ENCODE results near the gene BRD4. TPM values are rescaled to one million over a fixed set of nuclear protein-coding genes. Genes with fewer than 3 reads are reported as not detected.

The BRD4 gene
- total and polyA plus RNA-seq, 10 of the 15 experiments (the other 5 are each of a cell fraction or from before 2014, with no cell fraction given): 5.3 to 84.4 (median 11.8) TPM

DNA sequence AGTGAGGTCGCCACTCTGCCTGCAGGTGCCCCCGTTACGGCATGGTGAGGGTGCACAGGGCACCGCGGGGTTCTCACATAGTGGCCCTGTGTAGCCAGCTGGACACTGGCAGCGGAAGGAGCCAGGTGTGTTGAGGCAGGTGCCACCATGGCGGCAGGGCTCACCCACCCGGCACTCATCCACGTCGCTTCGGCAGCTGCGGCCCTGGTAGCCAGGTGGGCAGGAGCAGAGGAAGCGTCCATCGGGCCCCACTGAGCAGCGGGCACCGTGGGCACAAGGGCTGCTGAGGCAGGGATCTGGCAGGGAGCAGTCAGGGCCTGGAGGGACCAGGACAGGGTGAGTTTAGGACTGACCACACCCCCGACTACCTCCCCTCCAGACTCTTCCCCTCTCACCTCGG lies 140.4 kb downstream of the BRD4 start:
- no peaks in the 10 kb centered on the region for H3K79me2 ChIP-seq (ENCODE audit: control insufficient read depth, insufficient read depth, low read length)
- no peak overlapping the region for H3K9ac ChIP-seq (ENCODE audit: control insufficient read depth, insufficient read depth, low read length)
- no peak for TF ChIP-seq EGR1 (IDR thresholded peaks at IDR 0.05; ENCODE audit: borderline replicate concordance in 1 of 2, low read depth in 2 of 2, low read length in 2 of 2)
- no peak for TF ChIP-seq TAF1 (IDR thresholded peaks at IDR 0.05; ENCODE audit: borderline replicate concordance, low read depth, low read length)
- TF ChIP-seq TARDBP (IDR thresholded peaks at IDR 0.05; ENCODE audit: borderline replicate concordance): no peak
- no peak for TF ChIP-seq ZBTB4 (CRISPR knock-in tag; IDR thresholded peaks at IDR 0.05)
- no peak for TF ChIP-seq CHD2 (IDR thresholded peaks at IDR 0.05; ENCODE audit: borderline replicate concordance, low read depth, low read length)
- TF ChIP-seq, protein P1, sequence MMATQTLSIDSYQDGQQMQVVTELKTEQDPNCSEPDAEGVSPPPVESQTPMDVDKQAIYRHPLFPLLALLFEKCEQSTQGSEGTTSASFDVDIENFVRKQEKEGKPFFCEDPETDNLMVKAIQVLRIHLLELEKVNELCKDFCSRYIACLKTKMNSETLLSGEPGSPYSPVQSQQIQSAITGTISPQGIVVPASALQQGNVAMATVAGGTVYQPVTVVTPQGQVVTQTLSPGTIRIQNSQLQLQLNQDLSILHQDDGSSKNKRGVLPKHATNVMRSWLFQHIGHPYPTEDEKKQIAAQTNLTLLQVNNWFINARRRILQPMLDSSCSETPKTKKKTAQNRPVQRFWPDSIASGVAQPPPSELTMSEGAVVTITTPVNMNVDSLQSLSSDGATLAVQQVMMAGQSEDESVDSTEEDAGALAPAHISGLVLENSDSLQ (IDR thresholded peaks at IDR 0.05): no peak
- no peak for TF ChIP-seq CBX3 (IDR thresholded peaks at IDR 0.05; ENCODE audit: borderline replicate concordance, low read depth)
- TF ChIP-seq, protein P2, sequence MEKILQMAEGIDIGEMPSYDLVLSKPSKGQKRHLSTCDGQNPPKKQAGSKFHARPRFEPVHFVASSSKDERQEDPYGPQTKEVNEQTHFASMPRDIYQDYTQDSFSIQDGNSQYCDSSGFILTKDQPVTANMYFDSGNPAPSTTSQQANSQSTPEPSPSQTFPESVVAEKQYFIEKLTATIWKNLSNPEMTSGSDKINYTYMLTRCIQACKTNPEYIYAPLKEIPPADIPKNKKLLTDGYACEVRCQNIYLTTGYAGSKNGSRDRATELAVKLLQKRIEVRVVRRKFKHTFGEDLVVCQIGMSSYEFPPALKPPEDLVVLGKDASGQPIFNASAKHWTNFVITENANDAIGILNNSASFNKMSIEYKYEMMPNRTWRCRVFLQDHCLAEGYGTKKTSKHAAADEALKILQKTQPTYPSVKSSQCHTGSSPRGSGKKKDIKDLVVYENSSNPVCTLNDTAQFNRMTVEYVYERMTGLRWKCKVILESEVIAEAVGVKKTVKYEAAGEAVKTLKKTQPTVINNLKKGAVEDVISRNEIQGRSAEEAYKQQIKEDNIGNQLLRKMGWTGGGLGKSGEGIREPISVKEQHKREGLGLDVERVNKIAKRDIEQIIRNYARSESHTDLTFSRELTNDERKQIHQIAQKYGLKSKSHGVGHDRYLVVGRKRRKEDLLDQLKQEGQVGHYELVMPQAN (conservative IDR thresholded peaks at IDR 0.05): no peak
- no peak for TF ChIP-seq SMAD5 (IDR thresholded peaks at IDR 0.05; ENCODE audit: low read depth)
- no peak for TF ChIP-seq HCFC1 (IDR thresholded peaks at IDR 0.05; ENCODE audit: low read length)
- no peak for TF ChIP-seq EP300 (IDR thresholded peaks at IDR 0.05; ENCODE audit: borderline replicate concordance in 1 of 2, control insufficient read depth in 1 of 2, low read depth in 2 of 2, low read length in 2 of 2)
- no peak for TF ChIP-seq ZNF217 (IDR thresholded peaks at IDR 0.05)
- TF ChIP-seq NFIC (IDR thresholded peaks at IDR 0.05; ENCODE audit: low read depth, low read length): no peak
- ChIA-PET RAD21 (ENCODE audit: unreplicated experiment) (no interaction called here), SMC1A (ENCODE audit: uncharacterized antibody, unreplicated experiment) (no interaction called here), CTCF (no interaction called here), POLR2A (no interaction called here)
- DNase-seq (ENCODE audit: low read depth, low spot score) (no peak), ATAC-seq (no peak), FAIRE-seq (no peak)
- intact Hi-C loops (cut with micrococcal nuclease; ENCODE audit: unreplicated experiment): no loop called here
- no peaks in the 10 kb centered on the region for H3K9me3 ChIP-seq (replicated peaks; ENCODE audit: control insufficient read depth, insufficient read depth, low read length)
- H3K27ac ChIP-seq (ENCODE audit: control insufficient read depth, insufficient read depth): no peak overlapping the region
- no peak overlapping the region for H2AFZ ChIP-seq (ENCODE audit: control insufficient read depth, low read depth, low read length)
- no peak overlapping the region for H3K4me2 ChIP-seq (ENCODE audit: control insufficient read depth, insufficient read depth)
- in situ Hi-C loops (cut with MboI): no loop called here
- 66% methylated on average over 18 of the region's 18 CpGs for WGBS (ENCODE audit: insufficient coverage, insufficient replicate concordance, low lambda C conversion rate, missing lambda C conversion rate)
- no peaks in the 10 kb centered on the region; a peak in 1 of 4 replicates for H3K27me3 ChIP-seq (replicated peaks in 1 of 2; ENCODE audit: control insufficient read depth in 2 of 2, insufficient read depth in 2 of 2, low read length in 1 of 2)
- H3K4me3 ChIP-seq: no peak overlapping the region
- BruUV-seq (replicated peaks): no TSS peak
- no peaks in the 10 kb centered on the region for H4K20me1 ChIP-seq (ENCODE audit: control insufficient read depth, insufficient read depth)
- H3K4me1 ChIP-seq (ENCODE audit: control insufficient read depth, insufficient read depth, low read length): no peaks in the 10 kb centered on the region
- no peaks in the 10 kb centered on the region for H3K36me3 ChIP-seq (ENCODE audit: control insufficient read depth in 2 of 2, insufficient read depth in 2 of 2, low read length in 1 of 2)
